Adipose tissue (tissue), 3 donors: ENCODE results near the gene NTM. TPM values are rescaled to one million over a fixed set of nuclear protein-coding genes. Genes with fewer than 3 reads are reported as not detected.

ENCODE experiments used
- H3K27ac ChIP-seq: one replicate; pipeline ENCODE4 v1.5.1; 2013; ENCODE audit warnings: low read depth, low read length
- WGBS, 3 donors: extraction: QIAGEN DNeasy Blood & Tissue Kit; methylation state at CpG; one replicate each; pipeline ENCODE4 v1.1.7; 2013; 5-methylcytosine and 5-hydroxymethylcytosine counted together
- polyA plus RNA-seq, 3 donors: library from polyadenylated mRNA; stranded (reverse); fragments of 200-250 nt; gene quantifications; one replicate each; pipeline ENCODE4 v1.2.3, GENCODE V29; 2013
- donor health status: healthy with polysubstance abuse.
- donor health status: Bipolar disorder and iron deficiency.
- donor health status: healthy.

The NTM gene
- polyA plus RNA-seq, 3 donors, result 0.22 to 2.2 (median 1.6) TPM

DNA sequence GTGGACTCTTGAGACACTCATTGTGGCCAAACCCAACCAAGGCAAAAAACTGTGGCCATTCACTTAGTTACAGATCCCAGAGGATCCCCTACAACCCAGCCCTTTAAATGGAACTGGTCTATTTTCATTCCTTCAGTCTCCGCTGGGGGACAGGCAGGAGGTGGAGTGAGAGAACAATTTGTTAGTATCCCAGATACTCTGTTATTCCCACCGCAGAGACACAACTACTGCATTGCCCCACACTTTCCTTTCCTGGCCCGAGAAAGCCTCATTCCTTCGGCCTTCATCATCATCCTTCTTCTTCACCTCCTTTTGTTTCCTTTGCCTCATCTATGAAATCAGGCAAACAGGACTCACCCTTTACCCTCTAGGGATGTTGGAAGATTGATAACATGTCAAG is 191.1 kb downstream of the NTM start:
- 65 to 71% (median 68%) methylated on average over 4 of the region's 4 CpGs for WGBS, 3 donors
- no peak overlapping the region for H3K27ac ChIP-seq

DNA sequence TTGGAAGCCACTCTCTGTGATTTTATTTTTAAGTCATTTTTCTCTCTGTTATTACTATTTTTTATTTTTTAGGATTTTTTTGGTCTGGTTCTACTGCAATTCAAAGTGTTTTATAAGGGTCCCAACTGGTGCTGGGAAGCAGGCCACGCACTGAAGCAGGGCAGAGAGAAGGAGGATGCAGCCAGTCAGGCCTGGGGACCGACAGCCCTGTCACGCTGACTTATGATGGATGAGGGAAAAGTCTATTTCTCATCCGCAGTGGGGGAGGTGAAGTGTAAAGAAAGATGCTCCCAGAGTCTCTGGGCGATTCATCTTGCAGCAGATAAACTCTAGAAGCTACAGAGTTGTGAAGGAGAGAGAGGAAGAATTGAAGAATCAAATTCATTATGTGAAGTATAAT is 191.6 kb downstream of the NTM start:
- WGBS, 3 donors, result 54 to 79% (median 67%) methylated on average over 5 of the region's 5 CpGs
- no peak overlapping the region for H3K27ac ChIP-seq

DNA sequence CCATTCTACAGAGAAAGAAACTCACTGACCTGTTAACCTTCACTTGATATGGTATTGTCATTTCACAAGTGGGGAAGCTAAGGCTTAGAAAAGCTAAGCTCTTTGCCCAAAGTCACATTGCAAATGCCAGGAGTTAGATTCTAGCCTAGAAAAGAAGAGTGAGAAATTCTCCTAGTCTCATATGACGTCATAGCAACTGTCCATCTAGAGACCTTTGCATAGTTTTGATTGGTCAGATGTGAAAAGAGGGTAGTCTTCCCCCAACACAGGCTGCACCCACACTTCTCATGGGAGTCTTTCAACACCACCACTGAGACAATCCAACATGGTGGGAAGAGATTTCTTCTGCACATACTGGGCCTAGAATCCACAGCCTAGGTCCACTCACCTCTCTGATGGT is 197.9 kb downstream of the NTM start:
- H3K27ac ChIP-seq, result no peak overlapping the region
- 75 to 81% (median 76%) methylated on average over 1 of the region's 1 CpG for WGBS, 3 donors

DNA sequence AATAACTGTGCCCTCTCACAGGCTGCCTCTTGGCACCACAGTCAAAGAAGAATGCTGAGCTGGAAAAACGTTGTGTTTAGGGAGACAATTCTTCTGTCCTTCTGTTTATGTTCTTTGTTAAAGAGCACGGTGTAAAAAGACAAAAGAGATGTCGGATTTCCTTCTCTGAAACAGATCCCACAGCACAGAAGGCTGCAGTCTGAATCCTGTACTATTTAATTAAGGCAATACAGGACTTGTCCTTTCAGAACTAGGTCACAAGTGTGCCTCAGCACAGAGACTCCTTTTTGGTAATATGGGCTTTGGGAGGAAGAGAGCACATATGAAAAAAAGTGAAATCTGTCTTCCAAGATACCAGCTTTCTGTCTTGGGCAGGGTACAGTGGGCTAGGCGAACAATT is 201.2 kb downstream of the NTM start:
- 46 to 55% (median 48%) methylated on average over 4 of the region's 4 CpGs for WGBS, 3 donors
- no peak overlapping the region for H3K27ac ChIP-seq

- no peak overlapping the region for H3K27ac ChIP-seq
- 80 to 89% (median 85%) methylated on average over 7 of the region's 7 CpGs for WGBS, 3 donors
Observed at GRCh38 chr11:131572423-131572822, 202.0 kb downstream of the NTM start.

GRCh38 chr11:131579932-131580387 is 209.5 kb downstream of the NTM start:
- no peak overlapping the region for H3K27ac ChIP-seq
- WGBS, 3 donors, result 62 to 68% (median 63%) methylated on average over 7 of the region's 7 CpGs

DNA sequence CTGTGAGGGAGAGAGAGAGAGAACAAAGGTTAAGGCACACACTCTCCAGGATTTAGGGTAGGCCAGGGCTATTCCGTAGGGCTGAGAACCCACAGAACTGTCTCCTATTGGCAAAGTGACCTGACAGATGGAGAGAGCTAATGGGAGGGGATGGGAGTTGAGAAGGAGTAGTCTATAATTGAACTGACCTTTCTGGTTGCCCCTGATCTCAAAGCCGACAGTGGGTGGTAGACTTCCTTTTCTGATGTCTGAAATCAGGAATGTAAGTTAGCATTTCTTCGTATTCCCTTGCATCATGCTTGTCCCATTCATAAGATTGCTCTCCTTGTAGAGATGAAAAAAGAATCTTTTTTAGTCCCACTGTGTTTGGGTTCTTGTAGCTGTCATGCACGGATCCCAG is 210.1 kb downstream of the NTM start:
- no peak overlapping the region for H3K27ac ChIP-seq
- WGBS, 3 donors, result 76 to 82% (median 79%) methylated on average over 4 of the region's 4 CpGs

DNA sequence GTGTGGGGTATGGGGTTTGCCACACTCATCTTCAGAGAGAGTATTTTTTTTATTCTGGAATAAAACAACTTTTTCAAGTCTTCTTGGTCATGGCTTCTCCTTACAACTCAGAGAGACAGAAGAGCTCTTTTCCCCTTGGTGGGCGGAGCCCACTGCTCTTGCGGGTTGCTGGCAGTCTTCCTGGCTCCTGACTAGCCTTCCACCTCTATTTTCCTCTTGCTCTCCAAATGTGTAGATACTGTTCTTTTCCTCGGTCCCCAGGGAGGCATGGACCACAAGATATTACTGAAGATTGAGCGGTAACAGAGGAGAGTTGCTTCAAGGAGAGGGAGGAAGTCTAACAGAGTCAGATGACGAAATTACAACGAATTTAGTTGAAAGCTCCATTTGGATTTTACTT is 210.6 kb downstream of the NTM start:
- 49 to 72% (median 54%) methylated on average over 6 of the region's 6 CpGs for WGBS, 3 donors
- H3K27ac ChIP-seq, result no peak overlapping the region

DNA sequence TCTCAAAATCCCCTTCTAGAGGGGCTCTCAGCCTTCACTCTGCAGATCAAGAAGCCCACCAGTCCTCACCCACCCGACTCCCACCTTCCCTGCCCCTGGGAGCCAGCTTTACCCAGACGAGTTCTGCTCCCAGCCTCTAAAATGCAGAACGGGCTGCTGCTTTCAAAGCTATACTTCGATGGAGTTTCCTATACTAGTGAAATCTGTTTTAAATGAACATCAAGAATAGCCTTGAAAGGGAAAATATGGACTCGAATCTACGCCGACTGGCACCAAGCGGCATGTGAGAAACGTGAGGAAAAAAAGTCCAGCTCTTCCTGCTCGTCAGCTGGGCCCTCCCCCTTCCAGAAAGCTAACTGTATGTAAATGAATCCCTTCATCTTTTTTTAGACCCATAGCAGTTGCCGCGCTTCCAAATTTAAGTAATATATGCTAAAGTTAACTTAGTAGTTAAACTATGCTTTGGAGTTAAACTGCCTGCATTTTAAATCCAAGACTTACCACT is 211.7 kb downstream of the NTM start:
- 66 to 81% (median 80%) methylated on average over 12 of the region's 12 CpGs for WGBS, 3 donors
- H3K27ac ChIP-seq, result no peak overlapping the region

- 42 to 83% (median 82%) methylated on average over 5 of the region's 5 CpGs for WGBS, 3 donors
- no peak overlapping the region for H3K27ac ChIP-seq
Observed at GRCh38 chr11:131583421-131583820, 213.0 kb downstream of the NTM start.

DNA sequence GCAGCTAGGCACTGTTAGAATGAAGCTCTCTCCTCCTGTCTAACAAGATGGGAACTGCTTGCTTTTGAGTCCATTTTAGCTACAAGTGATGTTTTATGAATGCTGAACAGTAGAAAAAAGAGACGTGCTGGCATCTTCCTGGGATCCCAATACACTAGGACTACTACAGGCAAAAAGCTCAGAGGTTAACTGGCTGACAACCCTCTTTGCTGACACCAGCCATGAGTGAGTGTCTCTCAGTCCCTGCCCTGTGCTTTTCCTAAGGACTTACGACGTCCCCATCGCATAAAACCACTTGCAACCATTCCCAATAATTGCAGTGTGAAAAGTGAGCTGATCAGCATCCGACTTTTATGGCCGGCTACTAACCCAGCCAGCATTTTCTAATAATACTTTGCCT is 213.5 kb downstream of the NTM start:
- no peak overlapping the region for H3K27ac ChIP-seq
- 65 to 87% (median 83%) methylated on average over 6 of the region's 6 CpGs for WGBS, 3 donors

DNA sequence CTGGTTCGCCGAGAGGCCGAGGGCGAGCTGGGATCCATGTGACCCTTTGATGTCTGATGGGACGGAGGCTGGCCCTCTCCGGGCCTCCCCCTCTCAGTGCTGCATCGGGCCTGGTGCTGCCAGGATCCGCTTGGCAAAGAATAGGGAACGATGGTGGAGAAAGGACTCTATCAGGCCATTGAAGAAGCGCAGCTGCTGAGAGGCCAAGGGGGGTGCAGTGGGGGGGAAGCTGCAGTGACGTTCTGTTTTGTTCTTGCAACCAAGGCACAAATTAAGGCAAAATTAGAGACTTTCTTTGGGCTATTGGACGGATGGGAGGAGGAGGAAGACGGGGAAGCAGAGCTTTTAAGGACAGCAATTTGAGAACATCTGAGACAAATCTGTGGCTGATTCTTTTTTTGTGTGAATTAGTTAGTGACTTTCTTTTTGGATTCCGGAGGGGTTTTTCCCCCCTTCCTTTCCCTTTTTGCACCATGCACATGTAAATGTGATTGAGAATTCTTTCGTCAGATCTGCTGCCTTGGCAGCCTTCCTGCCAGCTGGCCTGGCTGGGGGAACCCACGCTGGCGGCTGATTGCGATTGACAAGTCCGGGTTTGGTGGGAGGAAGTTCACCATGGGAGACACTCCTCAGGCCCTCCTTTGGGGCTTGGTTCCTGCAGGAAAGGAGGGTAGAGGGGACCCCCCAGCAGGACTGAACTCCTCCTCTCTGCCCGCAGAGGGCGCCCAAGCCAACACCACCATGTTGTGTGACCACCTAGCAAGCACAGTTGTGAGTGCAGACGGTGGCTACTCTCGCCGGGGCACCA is 214.6 kb downstream of the NTM start:
- no peak overlapping the region for H3K27ac ChIP-seq
- 56 to 64% (median 60%) methylated on average over 24 of the region's 24 CpGs for WGBS, 3 donors

DNA sequence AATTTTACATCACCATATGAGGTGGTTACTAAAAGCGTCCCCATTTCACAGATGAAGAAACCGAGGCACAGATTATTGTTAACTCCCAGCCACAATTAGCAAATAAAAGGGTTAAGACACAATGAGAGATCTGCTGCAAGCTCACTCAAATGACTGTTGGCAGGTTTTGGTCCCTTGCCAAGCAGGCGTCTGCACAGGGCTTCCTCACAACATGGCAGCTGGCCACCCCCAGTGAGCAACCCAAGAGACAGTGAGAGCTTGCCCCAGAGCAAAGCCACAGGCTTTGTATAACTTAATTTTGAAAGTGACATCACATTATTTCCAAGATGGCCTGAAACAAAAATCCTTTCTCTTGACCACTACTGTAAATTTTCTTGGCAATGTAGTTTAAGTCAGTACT is 217.6 kb downstream of the NTM start:
- WGBS, 3 donors, result 55 to 84% (median 81%) methylated on average over 3 of the region's 3 CpGs
- no peak overlapping the region for H3K27ac ChIP-seq

DNA sequence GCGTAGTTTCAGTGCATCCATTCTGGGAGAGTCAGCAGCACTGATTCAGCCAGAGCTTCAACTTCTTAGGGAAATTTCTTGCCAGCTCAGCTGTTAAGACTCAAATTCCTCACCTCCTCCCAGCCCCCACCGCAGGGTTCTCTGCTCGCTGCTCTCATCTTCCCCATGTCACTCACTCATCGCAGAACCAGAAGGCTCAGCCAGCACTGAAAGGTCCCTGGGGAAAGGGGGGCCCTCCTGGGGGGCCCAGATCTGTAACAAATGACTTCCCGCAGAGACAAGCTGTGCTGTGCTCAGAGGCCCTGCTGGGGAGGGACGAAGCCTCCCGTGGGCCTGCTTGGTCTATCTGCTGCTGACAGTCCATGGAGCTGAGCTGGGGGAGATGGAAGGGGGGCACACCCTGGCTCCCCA is 220.6 kb downstream of the NTM start:
- 30 to 56% (median 41%) methylated on average over 7 of the region's 7 CpGs for WGBS, 3 donors
- no peak overlapping the region for H3K27ac ChIP-seq

GRCh38 chr11:131592152-131592551 is 221.7 kb downstream of the NTM start:
- H3K27ac ChIP-seq, result no peak overlapping the region
- 62 to 77% (median 71%) methylated on average over 2 of the region's 2 CpGs for WGBS, 3 donors

DNA sequence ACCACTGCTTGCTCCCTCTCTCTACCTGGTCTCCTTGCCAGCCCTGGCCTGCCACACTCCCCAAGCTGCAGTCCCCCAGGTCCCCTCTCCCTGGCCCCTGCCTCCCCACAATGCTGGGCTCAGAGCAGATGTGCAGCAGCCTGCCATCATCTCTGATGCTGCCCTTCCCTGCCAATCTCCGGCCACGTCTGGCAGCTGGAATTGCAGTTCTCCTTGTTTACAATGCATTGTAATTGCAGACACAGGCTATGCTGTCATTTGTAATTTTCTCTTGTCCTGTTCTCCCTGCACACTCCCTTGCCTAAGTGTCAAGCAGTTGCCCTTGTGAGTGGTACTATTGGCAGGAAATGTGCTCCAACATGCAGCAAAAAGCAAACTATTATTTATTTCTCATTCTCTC is 222.3 kb downstream of the NTM start:
- H3K27ac ChIP-seq, result no peak overlapping the region
- WGBS, 3 donors, result 46 to 80% (median 64%) methylated on average over 2 of the region's 2 CpGs

GRCh38 chr11:131593301-131593700 is 222.9 kb downstream of the NTM start:
- WGBS, 3 donors, result 52 to 70% (median 63%) methylated on average over 6 of the region's 6 CpGs
- H3K27ac ChIP-seq, result no peak overlapping the region

DNA sequence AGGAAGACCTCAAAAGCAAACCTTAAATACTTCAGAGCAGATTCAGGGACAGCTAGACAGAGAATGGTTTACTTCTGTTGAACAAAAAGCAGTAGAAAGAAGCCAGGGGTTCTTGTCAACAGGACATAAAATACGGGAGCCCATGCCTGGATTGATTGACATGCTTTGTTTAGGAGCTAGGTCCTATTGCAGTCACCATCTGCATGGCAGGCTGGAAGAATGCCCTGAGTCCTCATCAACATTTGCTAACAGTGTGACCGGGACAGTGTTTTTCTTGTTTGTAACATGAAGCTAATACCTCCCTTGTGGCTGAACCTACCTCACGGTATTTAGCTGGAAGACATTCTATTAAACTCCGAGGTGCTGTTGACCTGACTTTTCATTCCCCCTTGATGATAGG is 225.4 kb downstream of the NTM start:
- H3K27ac ChIP-seq, result no peak overlapping the region
- 46 to 74% (median 69%) methylated on average over 4 of the region's 4 CpGs for WGBS, 3 donors

DNA sequence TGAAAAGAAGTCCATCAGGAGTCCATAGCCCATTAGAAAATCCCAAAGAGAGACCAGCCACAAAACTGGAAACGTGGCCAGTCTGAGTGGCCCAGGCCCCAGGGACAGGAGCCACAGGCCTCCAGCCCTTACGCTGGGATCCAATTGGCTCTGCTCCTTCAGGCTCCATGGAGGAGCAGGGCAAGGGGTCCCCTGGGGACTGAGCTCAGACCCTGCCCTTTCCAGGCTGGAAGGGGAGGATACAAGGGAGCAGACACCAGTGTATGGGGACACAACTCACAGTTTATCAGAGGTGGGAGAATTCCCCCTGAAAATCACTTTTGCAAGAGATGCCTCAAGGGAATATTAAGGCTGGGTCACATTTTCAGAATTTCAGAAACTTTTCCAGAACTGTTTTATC is 227.5 kb downstream of the NTM start:
- H3K27ac ChIP-seq, result no peak overlapping the region
- WGBS, 3 donors, result 37 to 80% (median 66%) methylated on average over 2 of the region's 2 CpGs

- WGBS, 3 donors, result 63 to 73% (median 72%) methylated on average over 5 of the region's 5 CpGs
- H3K27ac ChIP-seq, result no peak overlapping the region
Observed at GRCh38 chr11:131598305-131598704, 227.9 kb downstream of the NTM start.
